Cortex of kidney (tissue), 1 donor: ENCODE data around the gene STRA8.

Experiments used
- DNase-seq: peaks from one replicate; lab custom pipeline; 2025; lab: John Stamatoyannopoulos, UW

Gene STRA8

GRCh38 chr7:135233570-135233969 lies at the start of gene STRA8:
Gene STRA8, plus strand, starts transcription at chr7:135233838. Its CDS starts 6,687 bp downstream, at chr7:135240525.
- no peak for DNase-seq

DNA sequence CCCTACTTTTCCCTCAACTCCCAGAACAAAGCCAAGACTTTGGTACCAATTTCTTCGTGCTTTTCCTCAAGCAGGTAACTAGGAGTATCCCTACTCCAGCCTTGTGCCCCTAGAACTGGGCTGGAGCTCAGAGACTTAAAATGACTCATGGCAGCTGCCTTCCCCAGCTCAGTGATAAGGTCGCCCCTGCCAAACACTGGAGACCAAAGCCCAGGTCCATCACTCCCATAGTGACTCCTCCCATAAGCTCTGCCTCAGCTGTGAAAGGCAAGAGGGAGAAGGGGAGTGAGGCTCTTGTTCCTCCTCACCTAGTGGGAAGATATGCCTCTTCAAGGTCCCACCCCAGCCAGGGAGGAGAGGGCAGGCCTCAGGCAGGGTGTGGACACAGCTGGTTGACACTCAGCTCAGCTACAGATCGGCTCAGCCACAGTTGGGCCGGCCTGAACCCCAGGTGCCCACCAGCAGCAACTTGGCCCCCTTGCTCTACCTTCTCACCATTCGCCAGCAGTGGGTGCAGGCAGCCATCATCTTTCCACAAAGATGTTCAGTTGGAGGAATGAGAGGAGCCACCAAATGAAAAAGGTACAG lies 49.3 kb upstream of the STRA8 start:
- DNase-seq, result no peak

- DNase-seq, result no peak
These were observed 48.0 kb upstream of the STRA8 start for GRCh38 chr7:135185471-135186260.

GRCh38 chr7:135186261-135186540 lies 47.4 kb upstream of the STRA8 start:
- DNase-seq, result no peak

- DNase-seq, result no peak
These were observed 46.8 kb upstream of the STRA8 start for GRCh38 chr7:135186841-135187253.

GRCh38 chr7:135188298-135188984 lies 45.2 kb upstream of the STRA8 start:
- DNase-seq, result no peak

DNA sequence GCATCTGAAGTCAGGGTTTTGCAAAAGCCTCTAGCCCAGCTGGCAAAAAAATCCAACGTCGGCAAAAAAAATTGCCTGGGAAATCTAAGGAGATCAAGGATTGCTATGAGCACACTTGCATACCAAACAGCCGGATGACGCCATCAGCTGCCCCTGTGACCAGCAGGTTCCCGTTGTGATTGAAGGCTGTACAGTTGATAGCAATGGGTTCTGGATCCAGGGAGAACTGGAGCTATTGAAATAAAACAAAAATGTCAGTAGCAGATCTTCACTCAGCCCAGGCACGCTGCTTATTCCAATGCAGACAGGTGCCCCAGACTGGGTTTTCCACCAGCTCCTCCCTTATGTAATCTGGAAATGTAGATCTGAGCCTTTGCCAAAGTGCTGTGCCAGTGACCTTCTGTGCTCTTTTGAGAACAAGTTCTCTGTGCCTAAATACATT lies 44.4 kb upstream of the STRA8 start:
- no peak for DNase-seq

DNA sequence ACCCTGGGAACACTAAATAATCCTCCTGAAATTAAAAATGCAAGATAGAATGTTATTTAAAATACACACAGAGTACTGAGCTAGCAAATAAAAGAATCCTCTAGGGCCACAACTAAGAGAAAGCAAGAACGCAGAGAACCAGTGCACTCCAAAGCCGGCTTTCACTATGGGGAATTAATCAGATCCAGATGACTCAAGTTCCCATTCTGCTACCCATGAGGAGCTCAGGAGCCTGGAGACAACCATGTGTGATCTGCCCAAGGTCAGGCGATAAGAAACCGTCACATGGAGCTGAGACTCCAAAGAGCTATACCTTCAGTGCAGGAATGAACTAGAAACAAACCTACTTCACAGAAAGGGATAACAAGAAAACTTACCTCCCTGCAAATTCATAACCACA lies 43.7 kb upstream of the STRA8 start:
- no peak for DNase-seq

DNA sequence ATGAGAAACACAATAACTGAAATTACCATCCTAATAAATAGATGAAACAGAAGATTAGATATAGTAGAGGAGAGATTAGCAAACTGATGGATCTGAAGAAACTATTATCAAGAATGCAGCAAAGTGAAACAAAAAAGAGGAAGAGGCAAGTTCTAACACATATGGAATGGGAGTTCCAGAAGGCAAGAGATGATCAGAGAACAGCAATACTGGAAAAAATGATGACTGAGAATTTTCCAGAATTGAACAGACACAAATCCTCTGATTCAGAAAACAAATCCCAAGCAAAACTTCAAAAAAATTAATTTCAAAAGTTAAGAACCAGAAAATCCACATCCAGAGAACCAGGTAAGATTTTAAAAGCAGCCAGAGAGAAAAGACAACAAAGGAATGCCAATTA lies 42.9 kb upstream of the STRA8 start:
- DNase-seq, result no peak

- DNase-seq, result no peak
These were observed 40.6 kb upstream of the STRA8 start for GRCh38 chr7:135192914-135193536.

DNA sequence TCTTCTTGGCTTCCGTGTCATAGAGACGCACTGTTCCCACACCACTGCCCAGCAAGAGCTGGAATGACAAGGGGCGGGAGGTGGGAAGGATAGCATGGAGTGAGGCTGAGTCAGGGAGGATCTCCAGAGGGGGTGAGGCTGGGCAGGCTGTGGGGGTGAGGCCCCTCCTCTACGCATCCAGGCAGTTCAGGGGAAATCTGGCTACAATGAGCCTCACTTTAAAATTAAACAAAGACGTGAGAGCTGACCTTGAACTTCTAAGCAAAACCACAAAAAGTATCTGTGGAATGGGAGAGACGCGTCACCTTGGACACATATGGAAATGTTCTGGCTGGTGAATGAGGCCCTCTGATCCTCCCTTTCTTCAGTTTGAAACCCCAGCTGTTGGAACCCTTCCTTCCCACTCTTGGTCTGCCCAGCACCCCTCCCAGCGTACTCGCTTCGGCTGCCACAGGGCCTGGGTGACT lies 40.0 kb upstream of the STRA8 start:
- no peak for DNase-seq

DNA sequence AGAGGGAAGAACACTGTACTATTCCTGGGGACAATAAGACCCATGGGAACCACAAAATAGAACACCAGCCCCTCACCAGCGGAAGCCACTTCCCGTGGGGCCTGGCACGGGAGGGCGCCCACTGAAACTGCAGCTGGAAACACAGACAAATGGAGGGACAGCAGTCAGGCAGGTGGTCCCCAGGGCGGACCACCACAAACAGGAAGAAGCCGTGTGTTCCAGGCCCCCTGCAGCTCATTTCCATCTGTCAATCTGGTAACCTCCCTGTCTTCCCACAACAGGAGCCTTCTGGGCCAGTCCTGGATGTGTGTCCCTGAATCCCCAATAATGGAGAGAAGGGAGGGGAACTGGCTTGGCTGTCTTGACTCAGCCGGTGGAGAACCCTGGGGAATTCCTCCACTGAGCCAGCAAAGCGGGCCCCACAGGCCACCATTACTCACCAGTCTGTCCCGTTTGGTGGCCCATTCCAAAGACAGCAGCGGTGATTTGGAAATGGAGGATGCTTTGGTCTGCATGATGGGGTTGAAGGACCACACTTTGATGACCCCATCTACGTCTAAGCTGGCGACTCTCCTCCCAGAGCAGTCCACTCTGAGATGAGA lies 39.0 kb upstream of the STRA8 start:
- no peak for DNase-seq

DNA sequence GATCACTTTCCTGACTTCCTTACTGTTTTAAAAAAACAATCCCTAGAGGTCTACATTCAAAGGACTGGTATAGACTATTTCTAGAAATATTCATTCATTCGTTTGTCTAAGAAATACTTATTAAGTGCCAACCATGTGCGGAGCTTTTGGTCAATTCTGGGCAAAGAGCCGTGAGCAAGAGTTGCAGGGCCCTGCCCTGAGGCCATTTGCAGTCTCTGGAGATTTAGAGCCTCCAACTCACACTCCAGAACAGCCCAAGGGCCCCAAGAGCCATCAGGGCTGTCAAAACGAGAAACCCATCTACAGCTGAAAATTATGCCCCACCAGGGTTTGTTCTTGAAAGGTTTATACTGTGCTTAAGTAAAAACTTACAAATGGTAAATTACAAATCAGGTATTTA lies 38.5 kb upstream of the STRA8 start:
- no peak for DNase-seq

DNA sequence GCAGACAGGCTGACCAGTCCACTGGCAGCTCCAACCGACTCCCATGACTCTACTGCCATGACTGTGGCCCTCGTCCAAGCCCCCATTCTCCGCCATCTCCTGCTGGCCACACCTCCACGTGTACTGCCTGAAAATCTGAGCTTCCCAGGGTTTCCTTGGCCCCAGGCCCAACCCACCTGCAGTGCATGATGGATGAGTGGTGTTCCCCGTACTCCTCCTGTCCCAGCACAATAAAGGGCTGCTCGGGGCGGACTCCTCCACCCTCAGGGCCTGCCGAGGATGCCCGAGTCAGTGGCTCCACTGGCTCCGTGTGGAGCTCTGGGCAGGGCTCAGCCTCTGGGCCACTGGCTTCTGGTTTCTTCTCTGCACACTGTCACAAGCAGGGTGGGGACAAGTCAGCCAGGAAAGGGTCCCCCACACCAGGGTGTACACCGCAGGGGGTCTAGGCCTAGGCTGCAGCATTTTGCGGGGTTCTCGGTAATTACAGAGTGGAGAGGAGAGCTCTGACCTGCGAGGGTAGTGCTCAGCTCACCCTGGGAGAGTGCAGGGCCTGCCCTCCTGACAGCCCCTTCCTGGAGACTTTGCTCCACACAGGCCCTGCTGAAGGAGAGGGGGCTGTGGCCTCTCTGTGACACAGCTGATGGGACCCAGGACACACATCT lies 37.5 kb upstream of the STRA8 start:
- DNase-seq, result no peak

DNA sequence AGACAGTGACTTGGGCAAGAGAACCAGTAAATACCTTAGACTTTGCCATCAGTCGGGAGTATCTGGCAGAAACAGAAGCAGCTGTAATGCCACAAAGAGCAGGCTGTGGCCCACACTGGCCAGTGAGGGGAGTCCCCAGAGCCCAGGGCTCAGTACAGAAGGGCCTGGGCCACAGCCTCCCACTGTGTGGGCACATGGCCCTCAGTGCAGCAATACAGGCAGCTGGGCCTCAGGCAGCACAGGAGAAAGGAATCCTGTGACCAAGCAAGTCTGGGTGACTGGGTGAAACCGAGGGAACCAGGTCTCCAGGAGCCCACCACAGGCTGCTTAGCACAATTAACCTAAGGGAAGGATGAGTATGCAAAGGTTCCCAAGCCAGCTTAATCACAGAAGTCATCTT lies 36.3 kb upstream of the STRA8 start:
- no peak for DNase-seq

GRCh38 chr7:135197906-135198655 lies 35.6 kb upstream of the STRA8 start:
- DNase-seq, result no peak

GRCh38 chr7:135199439-135199838 lies 34.2 kb upstream of the STRA8 start:
- no peak for DNase-seq

GRCh38 chr7:135200821-135201331 lies 32.8 kb upstream of the STRA8 start:
- no peak for DNase-seq

DNA sequence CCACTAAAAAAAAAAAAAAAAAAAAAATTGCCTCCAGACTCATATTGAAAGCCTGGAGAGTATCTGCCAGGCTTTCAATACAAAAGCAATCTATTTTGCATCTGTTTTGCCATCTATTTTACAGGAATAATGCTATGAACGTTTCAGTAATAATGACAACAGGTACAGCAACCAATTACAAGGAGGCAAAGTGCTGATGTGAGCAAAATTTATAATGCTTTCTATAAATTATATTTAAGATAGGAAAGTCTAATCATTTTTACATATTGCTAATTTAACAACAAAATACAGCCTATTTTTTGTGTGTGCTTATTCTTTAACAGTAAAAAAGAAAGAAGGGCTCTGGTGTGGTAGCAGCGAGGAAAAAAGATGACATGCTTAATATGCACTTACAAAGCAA lies 32.3 kb upstream of the STRA8 start:
- DNase-seq, result no peak

- DNase-seq, result no peak
These were observed 29.3 kb upstream of the STRA8 start for GRCh38 chr7:135204341-135204749.

DNA sequence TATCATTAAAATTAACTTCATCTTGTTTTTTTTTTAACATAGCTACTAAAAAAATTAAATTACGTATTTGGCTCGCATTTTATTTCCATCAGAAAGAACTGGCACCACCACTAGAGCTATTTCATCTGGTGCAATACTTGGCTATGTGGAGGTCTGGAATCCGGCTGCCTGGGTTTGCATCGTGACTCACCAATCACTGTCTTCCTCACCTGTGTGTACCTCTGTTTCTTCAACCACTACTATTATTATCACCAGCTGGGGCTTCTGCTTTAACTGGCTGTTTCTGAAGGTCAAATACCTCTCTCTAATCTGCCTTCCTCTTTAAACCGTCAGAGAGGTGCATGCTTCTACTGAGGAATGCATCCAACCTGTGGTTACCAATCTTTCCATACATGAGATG lies 28.8 kb upstream of the STRA8 start:
- no peak for DNase-seq
